Stimulated activated CD4-positive, alpha-beta T cell treated with anti-CD3 and anti-CD28 coated beads, Interleukin-2, amount 100 ng/mL, for 24 hours (primary cell): ENCODE measurements around the gene DMXL2.
A peak's percentile ranks its signal among the peaks of the same experiment; 100 is the strongest.
"Not testable (repeated sequence)": the region's sequence is repeated elsewhere in the genome, so short reads cannot be mapped to it uniquely, and the experiment has no call there.

ENCODE experiments used
- DNase-seq, 2 donors: peaks; one replicate each; pipeline ENCODE4 v3.0.0-alpha.2; 2020

Gene DMXL2

DNA sequence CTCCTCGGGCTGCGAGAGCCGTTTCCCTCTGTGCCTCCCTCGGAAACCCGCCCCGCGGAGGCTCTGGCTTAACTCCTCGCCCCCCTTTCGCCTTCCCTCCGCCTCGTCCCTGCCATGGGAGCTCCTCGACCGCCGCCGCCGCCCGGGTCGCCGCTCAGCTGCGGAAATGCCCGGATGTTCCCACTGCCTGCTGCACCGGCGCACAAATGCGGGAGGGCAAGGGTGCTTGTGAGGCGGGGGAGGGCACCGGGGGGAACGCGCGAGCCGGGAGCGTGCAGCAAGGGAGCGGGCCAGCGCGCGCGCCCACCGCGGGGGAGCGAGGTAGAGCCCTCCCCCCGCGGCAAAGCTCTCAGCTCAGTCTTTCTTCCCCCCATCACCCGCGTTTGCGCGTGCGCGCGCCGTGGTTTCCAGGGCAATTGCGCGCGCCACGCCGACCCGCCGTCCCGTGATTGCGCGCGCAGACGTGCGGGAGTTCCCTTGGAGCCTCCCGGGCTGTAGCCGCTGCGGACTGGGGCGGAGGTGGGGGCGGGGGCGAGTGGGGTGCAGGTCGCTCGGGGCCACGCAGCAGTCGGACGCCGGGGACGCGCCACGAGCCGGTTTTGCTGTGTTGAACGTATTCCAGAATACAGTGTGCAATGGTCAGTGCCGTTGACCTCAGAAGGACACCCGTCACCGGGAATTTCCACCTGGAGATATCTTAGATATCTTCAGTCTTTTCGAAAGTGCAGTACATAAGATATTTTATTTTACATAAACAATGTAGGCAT lies at the start of gene DMXL2:
TSS of gene DMXL2 (minus strand) at position 168 of the 767 bp plus-strand sequence. CDS start 226 bp downstream, outside the sequence.
- peak; percentile 76 to 85 for DNase-seq

- DNase-seq: no peak
Measured at GRCh38 chr15:51672155-51672687, 49.6 kb upstream of the DMXL2 start.

GRCh38 chr15:51669381-51669780 lies 46.8 kb upstream of the DMXL2 start:
- DNase-seq: no peak

GRCh38 chr15:51668446-51668845 lies 45.9 kb upstream of the DMXL2 start:
- no peak for DNase-seq

- no peak for DNase-seq
Measured at GRCh38 chr15:51667478-51667877, 44.9 kb upstream of the DMXL2 start.

GRCh38 chr15:51661072-51661471 lies 38.5 kb upstream of the DMXL2 start:
- no peak for DNase-seq

- DNase-seq: no peak
Measured at GRCh38 chr15:51658664-51659063, 36.1 kb upstream of the DMXL2 start.

GRCh38 chr15:51655401-51656057 lies 33.0 kb upstream of the DMXL2 start:
- not testable (repeated sequence) for DNase-seq

DNA sequence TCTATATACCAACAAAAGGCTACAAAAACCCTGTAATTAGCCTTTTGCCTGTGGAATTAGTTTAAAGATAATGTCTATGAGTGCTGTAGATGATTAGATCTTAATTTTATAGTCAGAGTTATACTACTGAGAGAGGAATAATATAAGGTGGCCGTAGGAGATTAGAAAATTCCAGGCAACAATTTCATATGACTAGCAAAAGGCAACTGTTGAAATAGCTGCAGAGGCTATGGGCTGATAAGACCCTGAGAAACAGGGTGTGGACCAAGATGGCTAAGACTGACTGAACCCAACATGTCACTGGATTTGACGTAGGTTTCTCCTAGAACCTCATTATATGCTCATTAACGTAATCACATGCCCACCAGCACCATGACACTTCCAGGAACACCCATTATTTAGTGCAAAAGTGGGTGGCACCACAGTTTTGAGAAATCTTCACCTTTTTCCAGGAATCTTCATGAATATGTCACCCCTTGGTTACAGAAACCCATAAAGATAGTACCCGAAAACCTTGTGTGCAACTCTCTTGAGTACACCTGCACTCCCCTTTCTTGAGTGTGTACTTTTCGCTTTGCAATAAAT lies 29.6 kb upstream of the DMXL2 start:
- DNase-seq: no peak

DNA sequence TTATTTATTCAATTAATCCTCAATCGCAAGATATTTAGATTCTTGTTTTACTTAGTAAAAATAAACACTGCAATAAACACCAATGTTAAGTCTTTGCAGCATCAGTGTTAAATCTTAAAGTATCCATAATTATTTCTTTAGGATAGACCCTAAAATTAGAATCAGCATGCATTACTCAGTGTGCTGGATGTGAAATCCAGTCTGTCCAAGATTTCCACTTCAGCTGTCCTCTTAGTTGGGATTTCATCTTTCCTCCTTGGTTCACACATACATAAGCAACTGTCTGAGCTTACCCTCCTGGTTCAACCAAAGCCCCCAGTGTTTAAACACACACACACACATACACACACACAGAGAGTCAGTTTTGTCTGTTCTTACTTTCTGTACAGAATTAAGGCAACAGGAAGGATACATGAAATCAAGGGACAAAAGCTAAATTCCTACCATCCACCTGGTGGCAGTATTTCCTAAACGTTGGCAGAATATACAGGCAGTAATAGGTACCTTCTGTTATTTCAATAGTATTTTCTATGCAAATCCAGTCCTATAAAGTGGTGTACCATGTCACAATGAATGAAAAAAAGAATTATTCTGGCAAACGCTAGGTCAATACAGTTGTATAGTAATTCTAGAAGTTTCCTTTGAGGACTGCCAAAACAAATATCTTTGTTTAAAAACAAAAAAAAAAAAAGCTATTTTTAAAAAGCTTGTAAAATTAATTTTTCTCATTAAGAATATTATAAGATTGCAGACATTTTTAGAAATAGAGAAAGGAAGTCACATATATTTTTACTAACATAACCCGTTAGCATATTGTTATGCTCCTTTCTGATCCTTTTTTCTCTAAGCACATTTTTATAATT lies 27.3 kb upstream of the DMXL2 start:
- DNase-seq: peak in 1 of 2 donors; percentile 48

- not testable (repeated sequence) for DNase-seq
Measured at GRCh38 chr15:51648643-51649042, 26.1 kb upstream of the DMXL2 start.

GRCh38 chr15:51648101-51648500 lies 25.5 kb upstream of the DMXL2 start:
- DNase-seq: not testable (repeated sequence)

GRCh38 chr15:51647128-51647562 lies 24.6 kb upstream of the DMXL2 start:
- DNase-seq: no peak

DNA sequence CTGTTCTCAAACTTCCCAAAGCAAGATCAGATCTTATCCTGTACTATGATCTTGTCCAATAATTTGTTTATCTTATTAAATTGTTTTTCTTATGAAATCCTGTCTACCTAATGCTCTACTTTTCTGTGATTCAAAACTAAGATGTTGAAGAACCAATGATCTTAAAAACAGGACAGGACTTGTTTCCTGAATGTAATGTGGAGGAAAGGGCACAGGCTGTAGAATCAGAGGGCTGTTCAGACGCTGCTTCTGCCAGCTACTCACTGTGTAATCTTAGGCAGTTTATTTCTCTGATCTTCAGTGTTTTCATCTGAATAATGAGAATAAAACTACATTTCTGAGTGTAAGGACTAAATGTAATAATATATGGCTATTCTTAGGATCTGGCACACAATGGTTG lies 20.1 kb upstream of the DMXL2 start:
- no peak for DNase-seq

DNA sequence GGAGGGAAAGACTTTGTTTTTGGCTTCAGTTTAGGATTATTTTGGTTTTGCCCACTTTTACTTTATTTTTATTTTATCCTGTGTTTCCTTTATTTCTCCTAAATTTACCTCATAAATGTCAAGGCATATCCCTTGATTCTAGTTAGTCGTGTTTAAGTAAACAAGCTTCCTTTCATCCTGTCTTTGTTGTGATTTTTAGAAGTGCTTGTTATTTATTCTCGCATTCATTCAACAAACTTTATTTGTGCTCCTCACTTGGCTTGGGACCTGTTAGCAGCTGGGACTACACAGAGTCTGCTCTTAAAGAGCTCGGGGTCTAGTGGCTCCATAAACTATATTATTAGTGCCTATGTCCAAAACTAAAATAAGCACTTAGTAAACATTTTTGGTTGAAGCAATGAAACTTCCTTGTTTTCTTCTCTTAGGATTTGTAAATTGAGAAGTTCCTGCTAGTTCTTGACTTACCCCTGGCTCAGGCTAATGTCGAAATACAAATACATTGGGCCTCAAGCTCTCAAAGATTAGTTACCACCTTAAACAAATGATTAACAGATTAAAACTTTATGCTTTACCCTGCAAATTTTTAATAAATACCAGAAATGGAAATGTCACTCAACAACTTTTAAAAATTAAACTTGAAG lies 19.0 kb upstream of the DMXL2 start:
- no peak for DNase-seq

DNA sequence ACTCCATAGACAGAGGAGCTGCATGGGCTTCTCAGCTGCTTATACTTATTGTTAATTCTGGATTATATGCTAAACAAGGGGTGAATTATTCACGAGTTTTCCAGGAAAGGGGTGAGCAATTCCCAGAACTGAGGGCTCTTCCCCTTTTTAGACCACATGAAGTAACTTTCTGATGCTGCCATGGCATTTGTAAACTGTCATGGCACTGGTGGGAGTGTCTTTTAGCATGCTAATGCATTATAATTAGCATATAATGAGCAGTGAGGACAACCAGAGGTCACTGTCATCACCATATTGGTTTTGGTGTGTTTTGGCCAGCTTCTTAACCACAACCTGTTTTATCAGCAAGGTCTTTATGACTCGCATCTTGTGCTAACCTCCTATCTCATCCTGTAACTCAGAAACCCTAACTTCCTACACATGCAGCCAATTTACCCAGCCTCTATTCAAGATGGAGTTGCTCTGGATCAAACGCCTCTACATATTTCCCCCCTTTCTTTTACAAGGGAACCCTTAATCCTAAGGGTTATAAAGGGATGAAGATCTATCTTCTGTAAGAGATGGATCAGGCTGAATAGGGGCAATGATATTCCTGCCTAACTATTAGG lies 12.1 kb upstream of the DMXL2 start:
- DNase-seq: no peak

GRCh38 chr15:51629612-51630011 lies 7.0 kb upstream of the DMXL2 start:
- no peak for DNase-seq

DNA sequence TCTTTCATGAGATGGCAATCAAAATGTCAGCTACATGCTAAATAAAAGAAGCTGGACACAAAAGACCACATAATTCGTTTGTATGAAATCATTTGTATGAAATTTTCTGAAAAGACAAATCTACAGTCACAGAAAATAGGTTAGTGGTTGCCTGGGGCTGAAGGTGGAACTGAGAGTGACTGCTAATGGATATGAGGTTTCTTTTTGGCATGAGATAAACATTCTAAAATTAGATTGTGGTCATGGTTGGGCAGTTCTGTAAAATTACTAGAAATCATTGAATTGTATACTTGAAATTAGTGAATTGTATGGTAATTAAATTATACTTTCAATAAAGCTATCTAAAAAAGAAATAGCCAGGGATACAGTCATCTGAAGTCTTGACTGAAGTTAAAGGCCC lies 2.7 kb upstream of the DMXL2 start:
- no peak for DNase-seq

DNA sequence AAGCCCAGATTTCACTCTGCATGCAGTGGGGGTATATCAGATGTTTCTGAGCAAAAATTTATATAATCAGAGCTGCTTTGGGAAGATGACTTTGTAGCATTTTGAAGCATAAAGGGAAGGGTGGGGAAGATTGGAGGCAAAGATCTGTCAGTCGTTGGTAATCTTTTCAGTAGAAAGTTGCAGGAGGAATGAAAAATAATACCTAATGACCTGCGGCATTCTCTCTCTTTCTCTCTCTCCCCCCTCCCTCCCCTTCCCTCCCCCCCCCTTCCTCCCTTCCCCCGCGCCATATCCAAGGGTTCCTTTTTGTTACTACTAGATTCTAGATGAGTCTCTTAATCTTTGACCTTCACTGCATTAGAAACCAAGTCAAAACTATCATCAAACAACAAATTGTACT lies 1.5 kb upstream of the DMXL2 start:
- DNase-seq: no peak

DNA sequence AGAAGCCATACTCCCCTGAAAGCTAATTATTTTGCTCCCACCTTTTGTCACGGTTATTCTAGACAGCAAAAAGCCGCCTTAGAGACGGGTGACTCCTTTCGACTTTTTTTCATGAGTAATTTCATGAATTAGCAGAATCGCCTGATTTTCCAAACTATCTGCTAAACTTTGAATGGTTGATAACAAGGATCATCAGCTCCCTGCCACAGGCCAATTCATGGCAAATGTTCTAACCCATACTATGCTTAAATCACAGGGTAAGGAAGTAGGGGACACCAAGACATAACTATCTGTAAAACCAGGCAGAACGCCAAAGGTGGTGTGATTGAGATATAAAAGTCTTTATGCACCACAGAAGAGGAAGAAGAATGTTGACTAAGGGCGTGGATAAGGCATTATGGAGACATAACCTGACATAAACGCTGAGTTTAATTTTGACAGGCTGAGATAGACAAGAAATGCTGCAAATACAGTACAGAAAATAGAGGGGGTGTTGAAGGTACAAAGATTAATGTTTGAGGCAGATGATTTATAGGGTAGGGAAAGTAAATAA lies 891 bp upstream of the DMXL2 start:
- DNase-seq: no peak

- DNase-seq: peak; percentile 36 to 56
Measured at GRCh38 chr15:51621936-51622603, 501 bp downstream of the DMXL2 start.
